Measurements from ENCODE around the gene S100A2. TPM values are rescaled to one million over a fixed set of nuclear protein-coding genes. Genes with fewer than 3 reads are reported as not detected.
A peak's percentile ranks its signal among the peaks of the same experiment; 100 is the strongest.
"Not testable (repeated sequence)": the region's sequence is repeated elsewhere in the genome, so short reads cannot be mapped to it uniquely, and the experiment has no call there.

S100A2 gene
- total RNA-seq, 1 donor from 2014 or later, result 5.6 TPM

DNA sequence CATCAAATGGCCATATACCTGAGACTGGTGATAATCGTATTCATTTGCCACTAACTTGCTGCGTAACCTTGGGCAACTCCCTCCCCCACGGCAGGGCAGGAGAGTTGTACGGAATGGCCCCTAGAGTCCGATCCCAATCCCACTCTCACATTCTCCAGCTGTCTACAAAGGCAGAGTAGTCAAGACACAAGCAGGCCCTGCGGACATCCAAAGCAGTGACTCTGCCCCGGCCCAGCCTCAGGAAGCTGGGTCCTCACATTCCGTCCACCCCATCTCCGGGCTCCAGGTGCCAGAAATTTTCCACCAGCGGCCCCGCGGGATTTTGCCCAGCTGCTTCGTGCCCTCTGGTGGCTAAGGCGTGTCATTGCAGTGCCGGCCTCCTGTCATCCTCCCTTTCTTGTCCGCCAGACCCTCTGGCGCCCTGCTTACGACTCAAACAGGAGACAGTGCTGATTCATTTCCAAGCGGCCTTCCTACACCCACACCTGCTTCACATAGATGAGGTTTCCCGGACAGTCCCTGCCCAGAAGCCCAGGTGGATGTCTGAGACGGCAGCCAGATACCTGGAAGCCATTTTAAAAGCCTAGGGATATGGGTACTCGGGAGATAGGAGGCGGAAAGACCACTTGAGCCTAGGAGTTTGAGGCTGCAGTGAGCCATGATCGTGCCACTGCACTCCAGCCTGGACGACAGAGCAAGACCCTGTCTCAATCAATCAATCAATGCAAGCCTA lies 2.9 kb upstream of the S100A2 start:
- Histone ChIP-seq H3K36me3 (no peaks in the 10 kb centered on the region), H3K27ac (peak overlapping the region; percentile 95), H3K4me3 (peak overlapping the region; percentile 20), H3K27me3 (no peaks in the 10 kb centered on the region), H3K4me1 (peaks cover 52% of the 10 kb centered on the region), H3K9me3 (no peaks in the 10 kb centered on the region)
- intact Hi-C loops (cut with DNase I), result loop anchor here (5.0 kb wide), 1 partner anchor 36 kb away; no protein-coding TSS in a partner anchor
- DNase-seq (peak; percentile 93), ATAC-seq (peak; percentile 65)
- TF ChIP-seq, protein P1, sequence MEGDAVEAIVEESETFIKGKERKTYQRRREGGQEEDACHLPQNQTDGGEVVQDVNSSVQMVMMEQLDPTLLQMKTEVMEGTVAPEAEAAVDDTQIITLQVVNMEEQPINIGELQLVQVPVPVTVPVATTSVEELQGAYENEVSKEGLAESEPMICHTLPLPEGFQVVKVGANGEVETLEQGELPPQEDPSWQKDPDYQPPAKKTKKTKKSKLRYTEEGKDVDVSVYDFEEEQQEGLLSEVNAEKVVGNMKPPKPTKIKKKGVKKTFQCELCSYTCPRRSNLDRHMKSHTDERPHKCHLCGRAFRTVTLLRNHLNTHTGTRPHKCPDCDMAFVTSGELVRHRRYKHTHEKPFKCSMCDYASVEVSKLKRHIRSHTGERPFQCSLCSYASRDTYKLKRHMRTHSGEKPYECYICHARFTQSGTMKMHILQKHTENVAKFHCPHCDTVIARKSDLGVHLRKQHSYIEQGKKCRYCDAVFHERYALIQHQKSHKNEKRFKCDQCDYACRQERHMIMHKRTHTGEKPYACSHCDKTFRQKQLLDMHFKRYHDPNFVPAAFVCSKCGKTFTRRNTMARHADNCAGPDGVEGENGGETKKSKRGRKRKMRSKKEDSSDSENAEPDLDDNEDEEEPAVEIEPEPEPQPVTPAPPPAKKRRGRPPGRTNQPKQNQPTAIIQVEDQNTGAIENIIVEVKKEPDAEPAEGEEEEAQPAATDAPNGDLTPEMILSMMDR (IDR thresholded peaks at IDR 0.05), result peak; percentile 99

DNA sequence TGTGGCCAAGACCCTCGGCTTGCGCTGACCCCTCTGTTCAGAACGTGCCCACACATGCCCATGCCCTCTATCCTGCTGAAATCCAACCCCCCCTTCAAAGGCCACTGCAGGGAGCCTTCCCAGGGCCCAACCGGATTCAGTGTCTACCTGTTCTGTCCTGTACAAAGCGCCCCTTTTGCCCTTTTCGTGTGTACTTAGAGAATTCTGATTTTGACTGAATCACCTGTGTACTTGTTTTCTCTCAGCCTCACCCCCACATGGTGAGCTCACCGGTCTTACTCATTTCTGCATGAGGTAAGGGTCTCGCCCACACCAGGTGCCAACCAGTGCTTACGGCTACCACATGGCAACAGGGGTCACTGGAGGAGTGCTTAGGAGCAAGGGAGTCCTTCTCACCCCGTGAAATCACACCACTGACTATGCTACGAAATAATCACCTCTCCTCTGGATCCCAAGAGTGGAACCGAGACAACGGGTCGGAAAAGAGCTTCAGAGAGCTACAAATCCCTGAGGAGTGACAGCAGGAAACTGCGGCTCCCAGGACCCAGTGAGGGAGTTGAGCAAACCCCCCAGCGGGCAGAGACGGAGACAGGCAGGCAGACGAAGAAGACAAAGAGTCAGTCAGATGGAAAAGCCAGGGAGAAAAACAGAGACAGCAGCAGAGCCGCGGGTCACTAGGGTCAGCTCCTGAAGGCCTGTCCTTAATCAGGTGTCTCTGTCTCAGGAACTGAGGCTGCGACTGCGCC lies 2.1 kb upstream of the S100A2 start:
- peak; percentile 57 for DNase-seq
- TF ChIP-seq, protein P1 (IDR thresholded peaks at IDR 0.05), result no peak
- Histone ChIP-seq H3K4me1 (peaks cover 50% of the 10 kb centered on the region), H3K4me3 (no peak overlapping the region), H3K9me3 (no peaks in the 10 kb centered on the region), H3K27me3 (no peaks in the 10 kb centered on the region), H3K36me3 (no peaks in the 10 kb centered on the region), H3K27ac (peak overlapping the region; percentile 95)
- intact Hi-C loops (cut with DNase I), result loop anchor here (5.0 kb wide), 1 partner anchor 35 kb away; no protein-coding TSS in a partner anchor
- no peak for ATAC-seq

DNA sequence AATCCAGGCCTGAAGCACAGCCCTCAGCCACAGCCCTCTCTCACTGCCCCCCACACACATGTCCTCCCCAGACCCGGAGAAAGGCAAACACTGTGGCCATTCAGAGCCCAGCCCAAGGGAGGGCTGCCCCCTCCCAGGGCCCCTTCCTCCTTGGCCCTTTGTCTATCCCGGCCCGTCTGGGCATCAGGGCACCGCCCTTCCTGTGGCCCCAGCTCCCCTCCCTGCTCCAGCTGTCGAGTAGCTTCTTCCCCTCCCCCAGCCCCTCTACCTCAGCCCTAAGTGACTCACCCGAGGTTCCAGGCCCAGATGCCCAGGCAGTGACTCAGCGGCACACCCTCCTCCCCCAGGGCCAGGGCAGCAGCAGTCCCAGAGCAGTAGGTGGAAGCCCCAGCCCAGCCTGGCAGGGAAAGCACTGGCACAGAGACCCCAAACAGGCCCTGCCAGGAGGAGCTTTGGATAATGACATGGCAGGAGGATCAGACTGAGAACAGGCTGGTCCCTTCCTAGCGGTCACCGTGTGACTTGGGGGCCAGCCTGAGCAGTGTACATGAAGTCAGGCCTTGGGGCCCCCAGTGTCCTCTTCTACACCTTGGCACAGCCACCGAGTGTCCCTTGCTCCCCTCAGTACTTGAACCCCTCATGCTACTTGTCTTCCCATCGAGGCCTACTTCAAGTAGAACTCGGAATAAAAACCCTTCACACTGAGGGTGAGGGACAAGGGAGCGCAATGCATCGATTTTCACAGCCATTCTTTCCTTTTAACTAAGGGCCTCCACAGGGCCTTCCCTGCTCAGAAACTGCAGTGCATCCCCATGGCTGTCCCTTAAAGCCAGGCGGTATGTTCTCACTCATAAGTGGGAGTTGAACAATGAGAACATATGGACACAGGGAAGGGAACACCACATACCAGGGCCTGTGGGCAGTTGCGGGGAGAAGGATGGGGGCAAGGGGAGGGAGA lies 1.0 kb upstream of the S100A2 start:
- peak; percentile 94 for ATAC-seq
- Histone ChIP-seq H3K27ac (peak overlapping the region; percentile 95), H3K4me3 (no peak overlapping the region), H3K27me3 (no peaks in the 10 kb centered on the region), H3K36me3 (no peaks in the 10 kb centered on the region), H3K9me3 (no peaks in the 10 kb centered on the region), H3K4me1 (peaks cover 40% of the 10 kb centered on the region)
- intact Hi-C loops (cut with DNase I), result loop anchor here (5.0 kb wide), 1 partner anchor 34 kb away; no protein-coding TSS in a partner anchor
- DNase-seq, result peak; percentile 97
- TF ChIP-seq, protein P1 (IDR thresholded peaks at IDR 0.05), result no peak

DNA sequence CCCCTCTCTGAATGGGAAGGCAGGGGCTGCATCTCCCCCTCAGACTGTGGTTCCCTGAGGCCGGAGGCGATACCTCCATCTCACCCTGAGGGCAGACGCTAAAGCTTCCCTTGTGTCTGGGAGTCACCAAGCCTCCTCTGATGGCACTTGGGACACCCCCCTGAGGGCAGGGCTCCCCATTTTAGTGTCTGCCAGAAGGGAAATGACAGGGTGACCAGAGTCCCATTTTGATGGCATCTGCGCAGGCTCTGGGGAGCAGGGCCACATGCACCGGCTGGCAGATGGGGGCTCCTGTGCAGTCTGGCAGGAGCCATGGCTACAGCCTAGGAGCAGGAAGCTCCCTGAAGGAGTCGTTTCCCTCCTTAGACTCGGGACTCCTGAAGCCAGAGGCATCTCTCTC lies 1.7 kb downstream of the S100A2 start:
- TF ChIP-seq, protein P1 (IDR thresholded peaks at IDR 0.05), result no peak
- intact Hi-C loops (cut with DNase I), result no loop called here

DNA sequence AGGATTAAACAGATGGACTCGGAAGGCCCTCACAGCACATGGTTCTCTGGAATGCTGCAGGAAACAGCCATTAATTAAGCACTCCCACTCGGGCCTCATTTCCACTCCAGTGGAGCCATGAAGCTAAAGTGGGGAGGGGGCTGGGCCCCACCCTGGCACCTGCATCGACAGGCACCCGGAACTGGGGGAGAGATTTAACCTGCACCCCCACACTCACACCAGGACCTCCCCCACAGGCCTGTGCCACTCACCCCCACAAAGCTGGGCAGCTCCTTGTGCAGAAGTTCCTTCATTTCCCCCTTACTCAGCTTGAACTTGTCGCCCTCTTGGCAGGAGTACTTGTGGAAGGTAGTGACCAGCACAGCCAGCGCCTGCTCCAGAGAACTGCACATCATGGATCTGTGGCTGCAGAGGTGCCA lies 2.2 kb downstream of the S100A2 start:
- Histone ChIP-seq H3K27me3 (no peaks in the 10 kb centered on the region), H3K27ac (no peak overlapping the region), H3K4me1 (peaks cover 35% of the 10 kb centered on the region), H3K4me3 (no peak overlapping the region), H3K36me3 (no peaks in the 10 kb centered on the region), H3K9me3 (no peaks in the 10 kb centered on the region)
- DNase-seq (peak; percentile 40), ATAC-seq (no peak)
- intact Hi-C loops (cut with DNase I), result no loop called here
- TF ChIP-seq, protein P1 (IDR thresholded peaks at IDR 0.05), result no peak

More for the DNA sequence above, 1.7 kb downstream of the S100A2 start:
- DNase-seq (peak; percentile 55), ATAC-seq (no peak)
- Histone ChIP-seq H3K36me3 (no peaks in the 10 kb centered on the region), H3K27ac (no peak overlapping the region), H3K9me3 (no peaks in the 10 kb centered on the region), H3K27me3 (no peaks in the 10 kb centered on the region), H3K4me3 (no peak overlapping the region), H3K4me1 (peaks cover 40% of the 10 kb centered on the region)

DNA sequence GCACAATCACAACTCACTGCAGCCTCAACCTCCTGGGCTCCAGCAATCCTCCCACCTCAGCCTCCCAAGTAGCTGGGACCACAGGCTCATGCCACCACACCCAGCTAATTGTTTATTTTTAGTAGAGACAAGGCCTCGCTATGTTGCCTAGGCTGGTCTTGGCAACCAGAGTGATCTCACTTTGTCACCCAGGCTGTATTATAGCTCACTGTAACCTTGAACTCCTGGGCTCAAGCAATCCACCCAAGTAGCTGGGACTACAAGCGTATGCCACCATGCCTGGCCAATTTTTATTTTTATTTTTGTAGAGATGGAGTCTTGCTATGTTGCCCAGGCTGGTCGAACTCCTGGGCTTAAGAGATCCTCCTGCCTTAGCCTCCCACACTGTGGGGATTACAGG lies 3.6 kb downstream of the S100A2 start:
- not testable (repeated sequence) for H3K27ac ChIP-seq

More for the DNA sequence above, 3.6 kb downstream of the S100A2 start:
- peaks cover 21% of the 10 kb centered on the region for H3K4me1 ChIP-seq
- H3K4me3 ChIP-seq; ATAC-seq; H3K27me3 ChIP-seq; H3K9me3 ChIP-seq; H3K36me3 ChIP-seq; intact Hi-C loops (cut with DNase I): not testable (repeated sequence)
- DNase-seq, result peak; percentile 28

Data from upper lobe of right lung (tissue), 1 donor.